GM18508 (cell line): ENCODE data around the gene STAMBP.
"Not testable (repeated sequence)": the region's sequence is repeated elsewhere in the genome, so short reads cannot be mapped to it uniquely, and the experiment has no call there.

Experiments used
- ATAC-seq: cut with Tn5 transposase; IDR thresholded peaks from one replicate; pipeline ENCODE4 v1.9.1; 2021; ENCODE audit warnings: moderate number of reproducible peaks; ENCODE audit not compliant: insufficient read depth, unreplicated experiment

STAMBP gene

DNA sequence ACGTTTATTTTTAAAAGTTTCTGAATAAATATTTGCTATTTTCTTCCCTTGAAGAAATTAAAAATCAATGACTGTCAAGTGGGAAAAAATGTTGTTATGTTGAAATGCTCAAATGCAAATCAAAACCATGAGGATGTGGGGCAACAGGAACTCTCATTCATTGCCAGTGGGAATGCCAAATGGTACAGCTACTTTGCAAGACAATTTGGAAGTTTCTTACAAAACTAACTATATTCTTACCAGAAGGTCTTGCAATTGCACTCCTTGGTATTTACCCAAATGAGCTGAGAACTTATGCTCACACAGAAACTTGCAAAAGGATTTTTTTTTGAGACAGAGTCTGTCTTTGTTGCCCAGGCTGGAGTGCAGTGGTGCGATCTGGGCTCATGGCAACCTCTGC lies 56.6 kb downstream of the STAMBP start:
- ATAC-seq = no peak

DNA sequence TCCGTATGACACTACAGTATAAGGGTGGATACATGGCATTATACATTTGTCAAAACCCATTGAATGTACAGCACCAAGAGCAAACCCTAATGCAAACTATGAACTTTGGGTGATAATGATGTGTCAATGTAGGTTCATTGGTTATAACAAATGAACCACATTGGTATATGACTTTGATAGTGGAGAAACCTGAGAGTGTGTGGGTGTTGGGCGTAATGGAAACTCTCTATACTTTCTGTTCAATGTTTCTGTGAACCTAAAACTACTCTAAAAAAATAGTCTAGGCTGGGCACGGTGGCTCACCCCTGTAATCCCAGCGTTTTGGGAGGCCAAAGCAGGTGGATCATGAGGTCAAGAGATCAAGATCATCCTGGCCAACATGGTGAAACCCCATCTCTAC lies 57.6 kb downstream of the STAMBP start:
- no peak for ATAC-seq

DNA sequence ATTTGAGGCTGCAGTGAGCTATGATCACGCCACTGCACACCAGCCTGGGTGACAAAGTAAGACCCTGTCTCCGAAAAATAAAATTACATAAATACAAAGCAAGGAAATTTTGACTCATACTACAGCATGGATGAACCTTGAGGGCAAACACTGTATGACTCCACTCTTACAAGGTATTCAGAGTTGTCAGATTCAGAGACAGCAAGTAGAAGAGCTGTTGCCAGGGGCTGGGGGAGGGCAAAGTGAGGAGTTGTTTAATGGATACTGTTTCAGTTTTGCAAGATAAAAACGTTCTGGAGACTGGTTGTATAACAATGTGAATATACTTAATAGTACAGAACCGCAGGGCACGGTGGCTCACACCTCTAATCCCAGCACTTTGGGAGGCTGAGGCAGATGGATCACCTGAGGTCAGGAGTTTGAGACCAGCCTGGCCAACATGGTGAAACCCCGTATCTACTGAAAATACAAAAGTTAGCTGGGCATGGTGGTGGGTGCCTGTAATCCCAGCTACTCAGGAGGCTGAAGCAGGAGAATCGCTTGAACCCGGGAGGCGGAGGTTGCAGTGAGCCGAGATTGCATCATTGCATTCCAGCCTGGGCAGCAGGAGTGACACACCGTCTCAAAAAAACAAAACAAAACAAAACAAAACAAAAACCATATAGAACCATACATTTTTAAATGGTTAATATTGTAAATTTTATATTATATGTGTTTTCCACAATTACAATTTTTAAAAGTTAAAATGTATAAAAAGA lies 59.0 kb downstream of the STAMBP start:
- ATAC-seq = not testable (repeated sequence)

DNA sequence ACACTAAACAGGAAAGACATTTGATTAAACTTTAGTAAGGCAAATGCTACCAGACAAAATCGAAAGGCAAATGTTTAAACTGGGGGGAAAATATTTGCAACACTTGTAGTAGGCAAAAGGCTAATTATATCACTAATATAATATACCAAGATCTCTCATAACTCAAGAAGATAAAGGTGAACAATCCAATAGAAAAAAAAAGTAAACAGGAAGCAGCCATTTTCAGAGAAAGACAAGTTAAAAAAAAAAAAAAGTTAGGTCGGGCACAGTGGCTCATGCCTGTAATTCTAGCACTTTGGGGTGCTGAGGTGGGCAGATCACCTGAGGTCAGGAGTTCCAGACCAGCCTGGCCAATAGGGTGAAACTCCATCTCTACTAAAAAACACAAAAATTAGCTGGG lies 59.6 kb downstream of the STAMBP start:
- ATAC-seq = no peak

DNA sequence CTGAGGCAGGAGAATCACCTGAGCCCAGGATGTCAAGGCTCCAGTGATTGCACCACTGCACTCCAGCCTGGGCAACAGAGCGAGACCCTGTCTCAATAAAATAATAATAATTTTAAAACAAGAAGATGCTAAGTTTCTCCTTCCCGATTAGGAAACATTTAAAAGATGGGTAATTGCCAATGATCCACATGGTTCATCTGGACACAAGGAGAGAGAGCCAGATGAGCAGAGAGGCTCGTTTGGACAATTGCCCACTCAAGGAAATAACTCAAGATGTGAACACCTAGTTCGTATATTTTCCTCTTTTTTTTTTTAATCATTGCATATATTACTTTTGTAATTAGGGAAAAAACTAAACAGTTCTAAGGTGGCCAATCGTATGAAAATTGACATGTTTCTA lies 60.4 kb downstream of the STAMBP start:
- no peak for ATAC-seq

DNA sequence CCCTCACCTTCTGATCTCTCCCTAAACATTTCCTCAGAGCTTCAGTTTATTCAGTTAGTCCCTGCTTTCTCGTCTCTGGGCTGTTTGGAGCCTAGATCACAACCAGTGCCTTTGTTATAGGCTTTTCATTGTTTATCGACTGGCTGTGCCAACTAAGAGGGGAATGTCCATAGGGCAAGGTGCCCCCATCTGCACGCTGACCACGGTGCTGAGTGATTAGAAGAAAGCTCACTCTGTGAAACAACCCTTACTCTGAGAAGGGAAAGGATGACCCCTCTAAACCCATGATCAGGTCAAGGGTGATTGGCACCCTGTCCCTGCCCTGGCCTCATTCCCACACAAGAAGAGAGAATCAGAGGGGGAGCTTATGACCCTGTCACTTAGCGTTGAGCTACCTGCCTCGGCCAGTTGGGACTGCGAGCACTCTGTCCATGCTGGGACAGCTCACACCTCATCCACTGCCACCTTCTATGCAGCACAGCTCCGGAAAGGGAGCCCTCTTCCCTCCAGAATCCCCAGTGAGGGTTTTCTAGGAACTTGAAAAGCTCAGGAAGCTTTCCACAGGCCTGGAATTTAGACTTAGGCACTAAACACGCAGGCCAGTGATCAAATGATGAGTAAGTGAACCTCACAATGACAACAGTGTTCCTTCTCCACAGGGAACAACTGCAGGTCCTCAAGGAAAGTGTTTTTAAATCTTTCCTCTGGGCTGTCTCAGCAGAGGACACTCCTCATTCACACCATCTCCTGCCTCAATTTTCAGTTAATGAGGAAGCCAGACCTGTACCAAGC lies 61.7 kb downstream of the STAMBP start:
- no peak for ATAC-seq

DNA sequence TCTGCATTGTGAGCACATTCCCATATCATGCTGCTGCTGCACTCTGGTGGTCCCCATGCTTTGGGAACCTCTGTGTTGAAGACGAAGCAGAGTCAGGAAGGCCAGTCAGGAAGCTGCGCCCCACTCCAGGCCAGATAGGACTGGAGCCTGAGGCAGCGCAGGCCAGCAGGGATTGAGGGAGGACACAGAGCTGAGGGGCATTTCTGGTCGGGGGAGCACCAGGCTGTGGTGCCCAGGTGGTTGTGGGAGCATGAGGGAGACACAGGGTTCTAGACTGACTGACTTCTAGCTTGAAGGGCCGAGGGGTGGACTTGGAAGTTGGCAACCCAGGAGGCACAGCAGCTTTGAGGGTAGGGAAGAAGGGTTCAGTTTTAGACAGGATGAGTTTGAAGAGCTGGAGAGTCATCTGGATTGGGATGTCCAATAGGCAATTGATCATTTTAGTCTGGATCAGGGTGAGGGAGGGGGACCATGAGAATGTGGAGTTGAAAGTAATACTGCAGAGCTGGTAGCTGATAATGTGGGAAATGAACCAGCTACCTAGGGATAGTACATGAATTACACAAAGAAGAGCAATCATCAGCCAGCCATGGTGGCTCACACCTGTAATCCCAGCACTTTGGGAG lies 62.6 kb downstream of the STAMBP start:
- ATAC-seq = no peak

DNA sequence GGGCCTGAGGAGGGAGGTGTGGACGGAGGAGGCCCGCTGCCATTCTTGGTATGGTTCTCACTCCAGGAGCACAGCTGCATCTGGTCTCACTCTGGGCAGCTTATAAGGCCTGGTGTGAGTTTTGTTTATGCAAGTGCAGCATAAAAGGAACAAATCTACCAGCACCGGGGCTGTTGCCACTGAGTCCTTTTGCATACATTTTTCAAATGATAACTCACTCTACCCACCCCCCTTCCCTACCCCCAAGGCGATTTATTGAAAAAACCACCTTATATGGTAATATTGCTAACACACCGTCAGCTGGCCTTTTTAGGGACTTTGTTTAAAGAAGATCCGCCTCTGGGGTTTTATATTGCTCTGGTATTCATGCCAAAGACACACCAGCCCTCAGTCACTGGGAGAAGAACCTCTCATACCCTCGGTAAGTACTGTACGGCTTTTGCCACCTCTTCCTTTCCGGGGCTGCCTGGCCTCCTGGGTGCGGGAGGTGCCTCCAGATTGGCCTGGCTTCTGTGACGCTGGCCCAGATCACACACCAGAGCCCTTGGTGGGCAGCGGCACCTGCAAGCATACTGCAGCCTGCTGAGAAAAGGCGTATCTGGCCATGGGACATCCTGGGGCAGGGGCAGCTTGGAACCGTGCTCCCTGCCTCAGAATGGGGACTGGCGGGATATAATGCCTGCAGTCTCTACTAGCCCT lies 64.0 kb downstream of the STAMBP start, which contains the start of gene ACTG2:
TSS of gene ACTG2 (plus strand) at position 378 of the 699 bp plus-strand sequence. CDS start 8,304 bp downstream, outside the sequence.
- no peak for ATAC-seq

DNA sequence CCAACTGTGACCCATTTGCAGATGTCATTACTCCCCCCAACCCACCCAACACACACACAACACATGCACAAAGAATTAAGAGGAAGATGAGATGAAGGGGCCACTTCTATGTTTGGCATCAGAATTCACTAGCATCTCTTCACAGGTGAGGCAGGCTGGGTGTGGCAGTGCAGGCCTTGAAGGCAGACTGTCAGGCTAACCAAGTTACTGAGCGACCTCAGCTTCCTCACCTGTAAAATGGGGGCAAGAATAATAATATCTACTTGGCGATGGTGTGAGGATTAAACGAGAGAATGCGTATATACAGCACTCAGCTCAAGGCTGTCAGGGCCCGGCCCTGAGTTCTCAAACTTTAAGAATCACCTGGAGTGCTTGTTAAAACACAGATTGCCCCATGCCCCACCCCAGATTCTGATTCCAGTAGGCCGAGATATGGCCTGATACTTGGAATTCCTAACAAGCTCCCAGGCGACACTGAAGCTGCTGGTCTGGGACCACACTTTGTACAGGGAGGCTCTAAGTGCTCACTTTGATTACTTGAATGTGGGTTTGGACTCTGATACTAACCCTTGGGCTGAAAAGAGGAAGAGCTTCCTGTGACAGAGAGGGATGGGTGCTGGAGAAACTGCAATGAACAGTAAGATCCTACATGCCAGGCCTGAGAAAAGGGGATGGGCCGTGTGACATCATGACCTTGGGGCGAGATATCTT lies 65.2 kb downstream of the STAMBP start:
- no peak for ATAC-seq

DNA sequence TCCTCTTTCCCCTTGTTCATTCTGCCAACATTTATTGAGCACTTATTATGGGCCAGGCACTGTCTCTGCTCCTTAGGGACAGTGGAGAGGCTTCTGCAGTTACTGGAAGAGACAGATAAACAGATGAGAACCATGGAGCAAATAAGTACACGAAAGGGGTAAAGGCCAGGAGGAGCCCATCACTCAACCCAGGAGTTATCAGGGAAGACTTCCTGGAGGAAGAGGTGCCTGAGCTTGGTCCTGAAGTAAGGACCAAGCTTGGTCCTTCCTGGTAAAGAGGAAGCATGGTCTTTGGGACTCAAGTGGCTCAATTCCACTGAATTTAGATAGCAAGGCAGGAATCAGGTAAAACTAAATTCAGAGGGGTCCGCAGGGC lies 65.7 kb downstream of the STAMBP start:
- no peak for ATAC-seq

DNA sequence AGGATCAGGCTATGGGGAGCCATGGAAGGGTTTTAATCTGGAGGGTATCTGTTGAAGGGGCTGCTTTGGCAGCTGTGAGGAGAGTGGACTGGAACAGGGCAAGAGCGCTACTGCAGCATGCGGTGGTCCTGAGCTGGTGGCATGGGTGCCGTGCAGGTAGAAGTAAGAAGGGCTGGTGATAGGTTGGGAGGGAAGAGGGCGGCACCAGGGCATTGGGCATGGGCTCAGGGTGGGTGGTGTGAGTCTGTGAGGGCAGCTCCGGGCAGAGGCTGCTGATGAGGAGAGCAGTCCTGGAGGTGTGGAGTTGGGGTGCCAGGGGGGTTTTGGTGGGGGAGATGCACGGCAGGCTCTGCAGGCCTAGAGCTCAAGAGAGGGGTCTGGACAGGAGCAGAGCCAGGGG lies 66.1 kb downstream of the STAMBP start:
- ATAC-seq = no peak

DNA sequence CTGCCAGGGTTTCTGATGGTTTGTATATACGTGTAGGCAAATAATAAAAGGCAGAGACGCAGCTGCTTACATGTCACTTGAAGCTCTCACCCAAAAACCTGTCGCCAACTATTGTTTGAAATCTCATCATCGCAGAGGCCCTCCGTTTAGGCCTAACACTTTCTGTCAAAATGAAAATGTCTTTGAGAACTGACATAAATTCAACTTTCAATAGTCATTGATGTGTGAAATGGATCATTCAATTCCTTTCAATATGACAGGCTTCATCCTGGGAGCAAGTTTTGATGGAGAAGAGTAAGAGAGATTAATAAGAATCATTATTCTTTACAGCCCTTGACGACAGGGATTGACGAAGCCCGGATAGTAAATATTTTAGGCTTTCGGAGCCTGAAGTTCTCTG lies 66.7 kb downstream of the STAMBP start:
- no peak for ATAC-seq

DNA sequence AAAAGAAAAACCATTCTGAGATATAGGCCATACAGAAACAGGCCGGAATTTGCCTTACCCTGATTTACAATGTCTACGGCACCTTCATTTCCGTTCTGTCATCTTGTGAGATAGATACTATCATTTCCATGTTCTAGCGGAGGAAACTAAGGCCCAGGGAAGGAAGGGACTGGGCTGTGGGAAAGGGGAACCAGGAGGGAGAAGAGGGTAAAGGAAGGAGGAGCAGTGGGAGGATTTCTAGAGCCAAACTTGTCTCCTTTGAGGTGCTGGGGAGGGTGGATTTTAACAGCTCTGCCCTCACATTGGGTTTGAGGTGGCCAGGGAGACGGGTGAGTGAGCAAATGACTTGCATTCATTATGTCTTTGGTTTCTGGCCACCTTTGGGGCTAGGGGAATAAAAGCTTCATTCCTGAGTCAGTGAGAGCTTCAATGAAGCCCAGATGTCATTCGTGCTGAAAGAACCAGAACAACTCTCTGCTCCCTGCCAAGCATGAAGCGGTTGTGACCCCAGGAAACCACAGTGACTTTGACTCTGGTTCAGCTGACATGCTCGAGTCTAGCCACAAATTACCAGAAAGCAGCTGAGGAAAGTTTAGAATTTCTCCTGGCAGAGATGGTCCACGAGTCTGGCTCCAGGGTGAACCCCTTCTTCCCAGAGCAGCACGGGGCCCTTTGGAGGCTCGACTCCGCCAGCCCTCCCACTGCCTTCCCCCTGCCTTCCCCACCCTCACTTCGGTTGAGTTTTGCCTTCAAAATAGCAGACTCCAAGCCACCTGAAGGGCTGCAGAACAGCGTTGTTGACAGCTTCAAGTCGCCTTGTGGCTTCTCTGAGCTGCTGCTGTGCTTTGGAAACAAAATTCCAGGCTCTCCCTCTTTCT lies 67.8 kb downstream of the STAMBP start:
- no peak for ATAC-seq

DNA sequence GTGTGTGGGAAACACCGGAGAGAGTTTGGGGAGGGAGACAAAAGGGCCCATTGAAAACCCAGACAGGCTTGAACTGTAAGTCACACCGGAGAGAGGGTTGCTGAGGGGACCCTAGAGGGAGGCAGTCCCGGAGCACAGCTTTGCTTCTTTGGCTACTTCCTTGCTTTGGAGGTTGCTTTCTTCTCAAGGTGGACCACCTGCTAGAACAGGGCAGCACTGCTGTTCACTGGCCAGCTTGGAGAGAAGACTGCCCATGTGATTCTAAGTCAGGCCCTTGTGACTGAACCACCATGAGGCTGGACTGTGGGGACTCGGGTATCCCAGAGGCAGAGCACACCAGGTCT lies 68.5 kb downstream of the STAMBP start:
- no peak for ATAC-seq

DNA sequence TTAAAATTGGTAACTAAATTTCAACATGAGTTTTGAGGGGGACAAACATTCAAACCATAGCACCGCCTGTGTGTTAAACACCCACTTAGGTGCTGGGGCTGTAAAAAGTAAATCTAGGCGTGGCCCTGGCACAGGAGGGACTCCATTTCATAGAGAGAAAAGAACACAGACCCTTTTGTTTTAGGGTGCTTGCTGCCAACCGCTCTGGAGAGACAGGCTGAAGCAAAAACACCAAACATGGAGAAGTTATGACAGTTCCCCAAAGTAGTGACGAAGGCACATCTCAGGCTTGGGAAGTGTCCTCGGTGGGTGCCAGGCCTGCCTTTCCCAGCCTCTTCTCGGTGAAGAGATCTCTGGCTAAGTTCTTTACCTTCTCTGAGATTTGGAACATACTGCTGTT lies 69.2 kb downstream of the STAMBP start:
- ATAC-seq = no peak

DNA sequence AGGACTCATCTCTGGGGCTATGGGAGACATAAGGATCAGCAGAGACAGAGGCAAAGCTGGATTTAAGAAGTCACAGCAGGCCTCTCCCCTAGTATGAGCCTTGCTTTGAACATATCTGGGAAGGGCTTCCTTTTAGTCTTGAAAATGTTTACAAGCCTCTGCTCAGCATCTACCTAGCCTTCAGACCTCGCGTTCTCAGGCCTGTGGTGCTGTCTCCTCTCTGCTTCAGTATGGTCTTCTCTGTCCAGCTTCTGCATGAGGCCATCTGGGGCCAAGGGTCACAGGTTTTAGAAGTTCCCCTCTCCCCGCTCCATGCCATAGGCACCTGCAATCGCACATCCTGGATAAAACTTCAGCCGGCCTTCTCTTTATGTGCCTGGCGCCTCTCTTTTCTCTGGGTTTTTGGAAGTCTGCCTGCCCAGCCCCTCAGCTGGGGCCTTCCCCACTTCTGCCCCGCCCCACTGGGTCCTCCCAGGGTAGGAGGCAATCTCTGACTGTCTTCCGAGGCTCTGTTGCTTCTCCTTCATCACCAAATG lies 71.1 kb downstream of the STAMBP start:
- ATAC-seq = no peak

DNA sequence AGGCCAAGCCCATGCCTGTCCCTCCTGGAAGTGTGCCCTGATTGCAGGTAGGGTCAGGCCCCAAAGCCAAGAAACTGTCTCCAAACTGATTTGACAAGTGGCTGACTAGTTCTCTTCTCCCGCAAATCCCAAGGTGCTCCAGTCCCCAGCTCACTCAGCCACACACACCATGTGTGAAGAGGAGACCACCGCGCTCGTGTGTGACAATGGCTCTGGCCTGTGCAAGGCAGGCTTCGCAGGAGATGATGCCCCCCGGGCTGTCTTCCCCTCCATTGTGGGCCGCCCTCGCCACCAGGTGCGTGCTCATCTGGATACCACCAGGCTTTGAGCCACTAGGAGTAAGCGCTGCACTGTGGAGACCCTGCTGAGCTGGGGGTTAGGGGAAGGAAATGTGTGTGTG lies 72.4 kb downstream of the STAMBP start:
- ATAC-seq = no peak

DNA sequence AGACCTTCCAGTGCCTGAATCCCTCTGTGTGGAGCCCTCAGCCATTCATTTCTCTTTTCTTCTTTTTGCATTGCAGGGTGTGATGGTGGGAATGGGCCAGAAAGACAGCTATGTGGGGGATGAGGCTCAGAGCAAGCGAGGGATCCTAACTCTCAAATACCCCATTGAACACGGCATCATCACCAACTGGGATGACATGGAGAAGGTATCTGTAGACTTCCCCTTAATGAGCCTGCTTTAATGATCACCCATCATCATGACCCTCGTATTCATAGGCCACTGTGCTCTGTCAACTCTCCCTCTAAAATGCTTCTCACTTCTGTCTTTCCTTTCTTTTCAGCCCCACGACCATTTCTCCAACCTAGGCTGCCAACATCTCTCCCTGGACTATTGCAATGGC lies 73.5 kb downstream of the STAMBP start:
- no peak for ATAC-seq

DNA sequence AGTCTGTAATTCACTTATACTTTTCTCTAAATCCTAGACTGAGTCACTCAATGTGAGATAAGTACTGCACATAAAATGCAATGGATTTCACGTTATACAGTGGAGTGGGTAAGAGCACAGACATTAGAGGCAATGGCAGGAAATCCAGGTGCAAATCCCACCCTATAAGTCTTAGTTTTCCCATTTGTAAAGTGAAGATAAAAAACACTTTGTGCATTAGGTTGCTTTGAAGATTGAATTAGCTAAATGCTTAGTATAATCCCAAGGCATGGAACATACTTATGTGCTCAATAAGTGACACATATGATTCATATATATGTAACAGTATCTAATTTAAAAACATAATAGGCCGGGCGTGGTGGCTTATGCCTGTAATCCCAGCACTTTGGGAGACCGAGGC lies 74.6 kb downstream of the STAMBP start:
- no peak for ATAC-seq
